Measurements from ENCODE around the gene CHRNA10. TPM values are rescaled to one million over a fixed set of nuclear protein-coding genes. Genes with fewer than 3 reads are reported as not detected.

Gene CHRNA10
- total and polyA plus RNA-seq, 2 donors (not counting 1 experiment from before 2014, with no cell fraction given) = 2.1 to 4.0 TPM

DNA sequence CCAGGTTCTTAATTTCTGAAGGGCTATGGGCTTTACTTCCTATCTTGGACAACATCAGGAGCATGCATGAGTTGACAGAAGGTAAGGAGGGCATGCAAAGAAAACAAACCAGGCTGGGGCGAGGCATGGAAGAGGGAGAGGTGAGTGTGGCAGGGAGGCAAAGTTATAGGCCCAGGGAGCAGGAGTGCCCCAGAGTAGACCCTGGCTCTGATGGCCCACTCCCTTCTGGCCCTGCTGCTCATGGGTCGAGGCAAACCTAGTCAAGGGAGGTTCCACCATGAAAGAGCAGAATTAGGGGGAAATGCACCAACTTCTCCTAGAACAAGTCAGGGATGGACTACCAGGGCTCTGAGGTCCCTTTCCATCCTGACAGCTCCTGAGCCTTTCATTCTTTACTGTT, 10.2 kb downstream of the CHRNA10 start:
- H3K27ac Mint-ChIP-seq = no peak overlapping the region
- ChIA-PET POLR2A (no interaction called here), CTCF (no interaction called here)
- Histone ChIP-seq H3K27ac (ENCODE audit: low read length in 2 of 2) (no peak overlapping the region), H3K4me3 (ENCODE audit: control extremely low read depth in 1 of 5, extremely low read depth in 1 of 5, insufficient read depth in 1 of 5, low read depth in 2 of 5, low read length in 4 of 5) (no peak overlapping the region), H3K4me2 (replicated peaks; ENCODE audit: low read depth, low read length, poor library complexity, severe bottlenecking) (no peak overlapping the region), H2AFZ (ENCODE audit: insufficient read depth, low read depth, low read length, poor library complexity, severe bottlenecking) (no peak overlapping the region), H4K20me1 (ENCODE audit: control insufficient read depth, insufficient read depth, low read length, poor library complexity, severe bottlenecking) (no peaks in the 10 kb centered on the region), H3K9me3 (ENCODE audit: control extremely low read depth in 1 of 3, control insufficient read depth in 2 of 3, insufficient read depth in 1 of 3, low read length in 2 of 3) (no peaks in the 10 kb centered on the region), H3K79me2 (ENCODE audit: control insufficient read depth, insufficient read depth, low read length) (no peaks in the 10 kb centered on the region), H3K9ac (ENCODE audit: low read length) (no peak overlapping the region), H3K27me3 (replicated peaks in 1 of 4; ENCODE audit: control extremely low read depth in 1 of 4, control insufficient read depth in 3 of 4, insufficient read depth in 4 of 4, low read length in 3 of 4) (no peaks in the 10 kb centered on the region), H3K36me3 (replicated peaks in 1 of 2; ENCODE audit: control extremely low read depth in 1 of 2, control insufficient read depth in 1 of 2, extremely low read depth in 1 of 2, insufficient read depth in 2 of 2, low read length in 1 of 2) (peaks cover 0 to 9% of the 10 kb centered on the region in 2 experiments), H3K4me1 (ENCODE audit: control insufficient read depth in 2 of 2, insufficient read depth in 2 of 2, low read length in 2 of 2) (no peaks in the 10 kb centered on the region)
- DNase-seq = no peak
- no peak for ATAC-seq (ENCODE audit: low read depth)
- intact Hi-C loops (cut with micrococcal nuclease) = no loop called here
- TF ChIP-seq EZH2 (IDR thresholded peaks at IDR 0.05; ENCODE audit: borderline replicate concordance, insufficient read depth, low read depth, low read length, poor library complexity, severe bottlenecking) = no peak
- TF ChIP-seq, protein P1, sequence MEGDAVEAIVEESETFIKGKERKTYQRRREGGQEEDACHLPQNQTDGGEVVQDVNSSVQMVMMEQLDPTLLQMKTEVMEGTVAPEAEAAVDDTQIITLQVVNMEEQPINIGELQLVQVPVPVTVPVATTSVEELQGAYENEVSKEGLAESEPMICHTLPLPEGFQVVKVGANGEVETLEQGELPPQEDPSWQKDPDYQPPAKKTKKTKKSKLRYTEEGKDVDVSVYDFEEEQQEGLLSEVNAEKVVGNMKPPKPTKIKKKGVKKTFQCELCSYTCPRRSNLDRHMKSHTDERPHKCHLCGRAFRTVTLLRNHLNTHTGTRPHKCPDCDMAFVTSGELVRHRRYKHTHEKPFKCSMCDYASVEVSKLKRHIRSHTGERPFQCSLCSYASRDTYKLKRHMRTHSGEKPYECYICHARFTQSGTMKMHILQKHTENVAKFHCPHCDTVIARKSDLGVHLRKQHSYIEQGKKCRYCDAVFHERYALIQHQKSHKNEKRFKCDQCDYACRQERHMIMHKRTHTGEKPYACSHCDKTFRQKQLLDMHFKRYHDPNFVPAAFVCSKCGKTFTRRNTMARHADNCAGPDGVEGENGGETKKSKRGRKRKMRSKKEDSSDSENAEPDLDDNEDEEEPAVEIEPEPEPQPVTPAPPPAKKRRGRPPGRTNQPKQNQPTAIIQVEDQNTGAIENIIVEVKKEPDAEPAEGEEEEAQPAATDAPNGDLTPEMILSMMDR (IDR thresholded peaks at IDR 0.05) = no peak
- H3K4me3 Mint-ChIP-seq = no peak overlapping the region
- no peaks in the 10 kb centered on the region for H3K9me3 Mint-ChIP-seq (ENCODE audit: insufficient read depth)
- no peaks in the 10 kb centered on the region for H3K4me1 Mint-ChIP-seq
- H3K27me3 Mint-ChIP-seq = peaks cover 7% of the 10 kb centered on the region
- WGBS (ENCODE audit: insufficient coverage) = 77% methylated on average over 2 of the region's 2 CpGs

DNA sequence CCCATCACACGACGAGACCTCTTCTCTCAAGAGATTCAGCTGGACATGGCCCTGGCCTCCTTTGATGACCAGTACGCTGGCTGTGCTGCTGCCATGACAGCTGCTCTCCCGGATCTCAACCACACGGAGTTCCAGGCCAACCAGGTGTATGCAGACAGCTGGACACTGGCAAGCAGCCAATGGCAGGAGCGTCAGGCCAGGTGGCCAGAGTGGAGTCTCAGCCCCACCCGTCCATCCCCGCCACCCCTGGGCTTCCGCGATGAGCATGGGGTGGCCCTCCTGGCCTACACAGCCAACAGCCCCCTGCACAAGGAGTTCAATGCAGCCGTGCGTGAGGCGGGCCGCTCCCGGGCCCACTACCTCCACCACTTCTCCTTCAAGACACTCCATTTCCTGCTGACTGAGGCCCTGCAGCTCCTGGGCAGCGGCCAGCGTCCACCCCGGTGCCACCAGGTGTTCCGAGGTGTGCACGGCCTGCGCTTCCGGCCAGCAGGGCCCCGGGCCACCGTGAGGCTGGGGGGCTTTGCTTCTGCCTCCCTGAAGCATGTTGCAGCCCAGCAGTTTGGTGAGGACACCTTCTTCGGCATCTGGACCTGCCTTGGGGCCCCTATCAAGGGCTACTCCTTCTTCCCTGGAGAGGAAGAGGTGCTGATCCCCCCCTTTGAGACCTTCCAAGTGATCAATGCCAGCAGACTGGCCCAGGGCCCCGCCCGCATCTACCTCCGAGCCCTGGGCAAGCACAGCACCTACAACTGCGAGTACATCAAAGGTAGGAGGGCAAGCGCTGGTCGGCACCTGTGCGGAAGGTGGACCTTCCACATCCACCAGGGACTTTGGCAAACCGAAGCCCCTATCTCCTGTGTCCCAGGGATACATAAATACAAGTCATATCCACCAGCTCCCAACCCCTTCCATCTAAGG, 11.3 kb downstream of the CHRNA10 start:
- POLR2A ChIA-PET = no interaction called here
- TF ChIP-seq, protein P1 (IDR thresholded peaks at IDR 0.05) = no peak
- TF ChIP-seq EZH2 (IDR thresholded peaks at IDR 0.05; ENCODE audit: borderline replicate concordance, insufficient read depth, low read depth, low read length, poor library complexity, severe bottlenecking) = no peak
- Mint-ChIP-seq H3K9me3 (ENCODE audit: insufficient read depth) (no peaks in the 10 kb centered on the region), H3K27ac (no peak overlapping the region), H3K27me3 (peaks cover 13% of the 10 kb centered on the region), H3K4me1 (no peaks in the 10 kb centered on the region), H3K4me3 (no peak overlapping the region)
- Histone ChIP-seq H3K9me3 (ENCODE audit: control extremely low read depth in 1 of 3, control insufficient read depth in 2 of 3, insufficient read depth in 1 of 3, low read length in 2 of 3) (no peaks in the 10 kb centered on the region), H3K4me2 (replicated peaks; ENCODE audit: low read depth, low read length, poor library complexity, severe bottlenecking) (no peak overlapping the region), H4K20me1 (ENCODE audit: control insufficient read depth, insufficient read depth, low read length, poor library complexity, severe bottlenecking) (no peaks in the 10 kb centered on the region), H3K27me3 (replicated peaks in 1 of 4; ENCODE audit: control extremely low read depth in 1 of 4, control insufficient read depth in 3 of 4, insufficient read depth in 4 of 4, low read length in 3 of 4) (peaks cover 0 to under 1% (median 0%) of the 10 kb centered on the region in 4 experiments), H3K4me1 (ENCODE audit: control insufficient read depth in 2 of 2, insufficient read depth in 2 of 2, low read length in 2 of 2) (no peaks in the 10 kb centered on the region), H2AFZ (ENCODE audit: insufficient read depth, low read depth, low read length, poor library complexity, severe bottlenecking) (no peak overlapping the region), H3K9ac (ENCODE audit: low read length) (no peak overlapping the region), H3K4me3 (ENCODE audit: control extremely low read depth in 1 of 5, extremely low read depth in 1 of 5, insufficient read depth in 1 of 5, low read depth in 2 of 5, low read length in 4 of 5) (no peak overlapping the region), H3K27ac (ENCODE audit: low read length in 2 of 2) (no peak overlapping the region), H3K79me2 (ENCODE audit: control insufficient read depth, insufficient read depth, low read length) (no peaks in the 10 kb centered on the region), H3K36me3 (replicated peaks in 1 of 2; ENCODE audit: control extremely low read depth in 1 of 2, control insufficient read depth in 1 of 2, extremely low read depth in 1 of 2, insufficient read depth in 2 of 2, low read length in 1 of 2) (no peaks in the 10 kb centered on the region)
- intact Hi-C loops (cut with micrococcal nuclease) = no loop called here
- WGBS (ENCODE audit: insufficient coverage) = 94% methylated on average over 33 of the region's 33 CpGs
- DNase-seq = no peak
- CTCF ChIA-PET = no interaction called here
- no peak for ATAC-seq (ENCODE audit: low read depth)

Measured in B cell (primary cell).